Keratinocyte (primary cell): Measurements from ENCODE around the gene ZNF195.
"Not testable (repeated sequence)": the region's sequence is repeated elsewhere in the genome, so short reads cannot be mapped to it uniquely, and the experiment has no call there.

Experiments used
- CTCF ChIP-seq, 3 experiments: IDR thresholded peaks in 1 of 3; conservative IDR thresholded peaks in 1 of 3; optimal IDR thresholded peaks in 1 of 3; 2 replicates in 2 of 3; 3 replicates in 1 of 3; pipeline versions ENCODE3 to v1.5.1; 2011; ENCODE audit warnings: low read length in 3 of 3, mild to moderate bottlenecking in 3 of 3, moderate library complexity in 2 of 3, control low read depth in 1 of 3, inconsistent platforms in 1 of 3; ENCODE audit not compliant: insufficient read depth in 2 of 3; ENCODE audit errors: extremely low read depth in 1 of 3
- EZH2 ChIP-seq: IDR thresholded peaks from one replicate; pipeline ENCODE4 v1.6.1; 2012; ENCODE audit warnings: inconsistent platforms, mild to moderate bottlenecking, low read length, moderate library complexity

GRCh38 chr11:3421608-3422379 lies 42.8 kb upstream of the ZNF195 start:
- TF ChIP-seq EZH2; CTCF (optimal IDR thresholded peaks at IDR 0.05 in 1 of 3, IDR thresholded peaks at IDR 0.05 in 1 of 3, conservative IDR thresholded peaks at IDR 0.05 in 1 of 3; ENCODE audit: extremely low read depth in 1 of 3, insufficient read depth in 2 of 3, low read length in 3 of 3): not testable (repeated sequence)
